Measurements from ENCODE around the gene DCAF11. TPM values are rescaled to one million over a fixed set of nuclear protein-coding genes. Genes with fewer than 3 reads are reported as not detected.

DCAF11 gene
- total RNA-seq, 1 donor from 2014 or later = 48.2 TPM

GRCh38 chr14:24079491-24080141 is 35.0 kb upstream of the DCAF11 start:
- ATAC-seq = no peak

- ATAC-seq = no peak
Observed at GRCh38 chr14:24080142-24080530, 34.4 kb upstream of the DCAF11 start.

- ATAC-seq = peak; percentile 81
Observed at GRCh38 chr14:24080888-24081738, 33.5 kb upstream of the DCAF11 start.

GRCh38 chr14:24081739-24082211 is 32.8 kb upstream of the DCAF11 start:
- ATAC-seq = no peak

- no peak for ATAC-seq
Observed at GRCh38 chr14:24082411-24083080, 32.0 kb upstream of the DCAF11 start.

GRCh38 chr14:24083462-24083861 is 31.1 kb upstream of the DCAF11 start:
- ATAC-seq = no peak

GRCh38 chr14:24084440-24084839 is 30.1 kb upstream of the DCAF11 start:
- ATAC-seq = no peak

GRCh38 chr14:24085215-24085614 is 29.4 kb upstream of the DCAF11 start:
- ATAC-seq = no peak

GRCh38 chr14:24086193-24086955 is 28.2 kb upstream of the DCAF11 start:
- no peak for ATAC-seq

GRCh38 chr14:24087004-24087403 is 27.6 kb upstream of the DCAF11 start:
- ATAC-seq = no peak

- no peak for ATAC-seq
Observed at GRCh38 chr14:24088095-24088494, 26.5 kb upstream of the DCAF11 start.

- no peak for ATAC-seq
Observed at GRCh38 chr14:24089890-24090289, 24.7 kb upstream of the DCAF11 start.

- no peak for ATAC-seq
Observed at GRCh38 chr14:24092110-24092504, 22.5 kb upstream of the DCAF11 start.

GRCh38 chr14:24092505-24093206 is 21.9 kb upstream of the DCAF11 start:
- ATAC-seq = no peak

- peak; percentile 4 for ATAC-seq
Observed at GRCh38 chr14:24093207-24093900, 21.2 kb upstream of the DCAF11 start.

GRCh38 chr14:24093901-24094840 is 20.4 kb upstream of the DCAF11 start, which contains the start of gene PCK2:
TSS of gene PCK2 (plus strand) at chr14:24094311. CDS start at chr14:24094406, 95 bp downstream.
- ATAC-seq = peak; percentile 94

- no peak for ATAC-seq
Observed at GRCh38 chr14:24094841-24095270, 19.7 kb upstream of the DCAF11 start.

- ATAC-seq = no peak
Observed at GRCh38 chr14:24095271-24096068, 19.1 kb upstream of the DCAF11 start.

Measured in esophagus mucosa (tissue), 1 donor.